Ovary (tissue), 3 donors: ENCODE results near the gene SLC25A15.
A peak's percentile ranks its signal among the peaks of the same experiment; 100 is the strongest.

Source experiments
- CTCF ChIP-seq, 3 donors: fragments of 450-650 bp in 2 of 3; fragments of 200-600 bp in 1 of 3; IDR thresholded peaks; one replicate each; pipeline versions ENCODE4 v1.5.1 to v1.8.0; 2016 to 2022; ENCODE audit warnings: antibody characterized with exemption in 3 of 3, mild to moderate bottlenecking in 1 of 3
- EP300 ChIP-seq: sonication (generic); formaldehyde crosslinking; IDR thresholded peaks from one replicate; pipeline ENCODE4 v1.6.1; 2017; ENCODE audit warnings: antibody characterized with exemption
- POLR2A ChIP-seq: fragments of 450-650 bp; IDR thresholded peaks from one replicate; pipeline ENCODE4 v1.6.1; 2017; ENCODE audit warnings: antibody characterized with exemption, mild to moderate bottlenecking, moderate library complexity
- donor health status: DM: no; HTN: no; CAD: no.

- TF ChIP-seq CTCF (IDR thresholded peaks at IDR 0.05) (peak in 2 of 3 donors; percentile 22 to 44), EP300 (no peak), POLR2A (no peak)
Observed at GRCh38 chr13:40789275-40790153, at the start of gene SLC25A15.
